HG03565 (cell line): ENCODE results near the gene UBC.

ENCODE experiments used
- ATAC-seq: cut with Tn5 transposase; IDR thresholded peaks from one replicate; pipeline ENCODE4 v1.9.1; 2021; ENCODE audit warnings: mild to moderate bottlenecking, moderate library complexity; ENCODE audit not compliant: unreplicated experiment

Gene UBC

DNA sequence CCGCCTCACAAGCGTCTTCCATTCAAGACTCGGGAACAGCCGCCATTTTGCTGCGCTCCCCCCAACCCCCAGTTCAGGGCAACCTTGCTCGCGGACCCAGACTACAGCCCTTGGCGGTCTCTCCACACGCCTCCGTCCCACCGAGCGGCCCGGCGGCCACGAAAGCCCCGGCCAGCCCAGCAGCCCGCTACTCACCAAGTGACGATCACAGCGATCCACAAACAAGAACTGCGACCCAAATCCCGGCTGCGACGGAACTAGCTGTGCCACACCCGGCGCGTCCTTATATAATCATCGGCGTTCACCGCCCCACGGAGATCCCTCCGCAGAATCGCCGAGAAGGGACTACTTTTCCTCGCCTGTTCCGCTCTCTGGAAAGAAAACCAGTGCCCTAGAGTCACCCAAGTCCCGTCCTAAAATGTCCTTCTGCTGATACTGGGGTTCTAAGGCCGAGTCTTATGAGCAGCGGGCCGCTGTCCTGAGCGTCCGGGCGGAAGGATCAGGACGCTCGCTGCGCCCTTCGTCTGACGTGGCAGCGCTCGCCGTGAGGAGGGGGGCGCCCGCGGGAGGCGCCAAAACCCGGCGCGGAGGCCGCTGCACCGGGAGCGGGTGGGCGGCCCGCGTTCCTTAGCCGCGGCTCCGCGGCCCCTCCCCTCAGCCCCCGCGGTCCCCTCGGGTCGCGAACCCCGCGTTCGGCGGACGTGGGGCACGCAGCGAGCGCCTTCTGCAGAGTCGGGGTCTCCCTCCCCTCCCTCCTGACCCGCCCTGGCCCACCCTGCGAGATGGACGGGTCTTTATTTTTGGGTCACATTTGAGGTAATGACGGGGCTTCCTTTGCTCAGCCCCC lies at the start of gene UBC:
TSS of gene UBC (minus strand) at position 259 of the 847 bp plus-strand sequence. CDS start 879 bp downstream, outside the sequence.
- peak; percentile 25 for ATAC-seq

DNA sequence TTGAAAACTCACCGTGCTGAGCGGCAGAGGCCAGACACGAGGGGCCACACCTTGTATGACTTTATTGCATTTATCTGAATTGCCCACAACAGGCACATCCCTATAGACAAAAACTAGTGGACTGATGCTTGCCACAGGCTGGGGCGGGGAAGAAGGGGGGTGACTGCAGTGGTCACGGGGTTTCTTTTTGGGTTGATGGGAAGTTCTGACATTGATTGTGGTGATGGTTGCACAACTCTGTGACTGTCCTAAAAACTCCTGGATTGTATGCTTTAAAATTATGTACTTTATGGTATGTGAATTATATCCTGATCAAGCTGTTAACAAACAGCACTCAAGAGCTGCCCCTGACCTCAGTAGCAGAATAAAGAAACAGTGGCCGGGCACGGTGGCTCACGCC lies 48.8 kb upstream of the UBC start:
- ATAC-seq, result no peak

DNA sequence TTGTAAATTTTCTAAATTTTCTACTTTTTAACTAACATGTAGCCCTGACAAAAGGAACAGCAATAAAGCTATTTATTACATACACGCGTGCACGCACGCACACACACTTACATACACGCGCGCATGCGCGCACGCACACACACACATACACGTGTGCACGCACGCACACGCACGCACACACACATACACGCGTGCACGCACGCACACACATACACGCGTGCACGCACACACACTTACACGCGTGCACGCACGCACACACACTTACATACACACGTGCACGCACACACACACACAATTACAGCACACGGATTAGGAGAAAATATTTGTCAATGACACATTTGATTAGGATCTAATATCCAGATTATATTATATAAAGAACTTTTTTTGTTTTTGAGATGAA lies 46.6 kb upstream of the UBC start:
- no peak for ATAC-seq

DNA sequence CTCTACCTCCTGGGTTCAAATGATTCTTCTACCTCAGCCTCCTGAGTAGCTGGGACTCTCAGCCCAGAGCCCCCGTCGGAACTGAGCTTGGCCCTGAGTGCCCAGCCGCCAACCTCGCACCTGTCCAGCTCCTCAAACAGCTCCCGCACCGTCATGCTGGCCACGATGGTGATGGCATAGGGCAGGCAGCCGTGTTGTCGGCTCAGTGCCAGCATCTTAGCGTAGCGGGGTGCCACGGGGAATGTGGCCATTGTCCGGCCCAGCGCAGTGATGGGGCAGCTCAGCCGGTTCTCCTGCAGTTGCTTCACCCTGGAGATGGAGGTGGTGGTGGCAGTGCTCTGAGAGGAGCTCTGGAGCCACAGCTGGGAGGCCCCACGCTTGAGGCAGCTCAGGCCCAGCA lies 42.1 kb upstream of the UBC start:
- no peak for ATAC-seq

DNA sequence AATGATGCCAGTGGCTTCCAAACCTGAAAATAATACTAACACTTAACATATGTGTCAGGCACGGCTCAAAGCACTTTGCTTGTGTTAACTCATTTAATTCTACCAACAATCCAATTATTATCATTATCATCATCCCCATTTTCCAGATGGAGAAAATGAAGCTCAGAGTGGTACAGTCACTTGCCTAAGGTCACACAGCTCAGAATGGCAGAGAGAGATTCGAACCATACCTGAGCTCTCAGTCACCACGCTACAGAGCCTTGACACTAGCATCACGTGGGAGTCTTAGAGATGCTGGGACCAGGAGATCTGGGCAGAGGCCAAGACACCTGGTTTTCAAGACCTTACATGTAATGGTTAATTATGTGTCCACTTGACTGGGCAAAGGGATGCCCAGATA lies 40.3 kb upstream of the UBC start:
- no peak for ATAC-seq

DNA sequence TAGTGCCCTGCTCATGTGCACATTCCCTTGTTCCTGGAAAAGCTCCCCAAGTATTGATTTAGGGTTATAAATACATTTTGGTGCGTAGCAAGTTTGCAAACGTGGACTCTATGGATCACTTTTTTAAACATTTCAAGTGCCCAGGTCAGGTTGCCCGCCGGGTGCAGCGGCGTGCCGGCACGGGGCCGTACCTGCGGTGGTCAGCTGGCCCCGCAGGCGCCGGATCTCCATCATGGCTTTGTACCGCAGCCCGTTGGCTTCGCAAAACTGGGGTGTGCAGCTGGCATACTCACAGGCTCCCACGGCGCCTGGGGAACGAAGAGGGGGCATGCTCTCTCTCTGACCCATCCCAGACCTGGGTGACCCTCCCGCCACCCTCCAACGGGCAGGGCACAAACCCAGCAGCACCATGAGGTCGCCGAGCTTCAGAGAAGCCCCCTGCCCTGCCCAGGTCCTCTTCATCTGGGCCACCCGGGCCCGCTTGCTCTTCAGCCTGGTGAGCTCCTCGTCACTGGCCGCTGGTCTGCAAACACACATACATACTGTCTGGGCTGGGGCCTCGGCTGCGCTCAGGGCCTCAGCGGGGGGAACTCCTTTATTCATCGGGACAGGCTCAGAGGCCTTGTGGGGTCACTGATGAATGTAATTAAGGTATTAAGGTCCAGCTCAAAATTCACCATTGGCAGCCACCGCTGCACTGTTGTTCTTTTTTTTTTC lies 39.4 kb upstream of the UBC start:
- ATAC-seq, result no peak

DNA sequence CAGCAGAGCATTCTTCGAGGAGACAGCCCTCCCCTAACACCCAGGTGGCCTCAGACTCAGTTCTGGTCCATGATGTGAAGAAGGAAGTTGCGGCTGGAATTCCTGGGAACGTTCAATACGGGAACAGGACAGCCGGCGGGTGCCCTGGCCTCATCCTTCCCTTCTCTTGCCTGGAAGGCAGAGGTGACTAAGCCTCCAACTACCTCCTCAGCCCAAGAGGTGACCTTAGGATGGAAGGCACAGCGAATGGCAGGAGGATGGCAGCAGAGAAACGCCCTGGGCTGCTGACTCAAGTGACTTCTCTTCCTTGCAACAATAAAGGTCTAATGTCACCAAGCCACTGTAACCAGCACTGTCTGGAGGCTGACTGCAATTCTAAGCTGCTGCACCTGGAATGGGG lies 38.4 kb upstream of the UBC start:
- no peak for ATAC-seq

DNA sequence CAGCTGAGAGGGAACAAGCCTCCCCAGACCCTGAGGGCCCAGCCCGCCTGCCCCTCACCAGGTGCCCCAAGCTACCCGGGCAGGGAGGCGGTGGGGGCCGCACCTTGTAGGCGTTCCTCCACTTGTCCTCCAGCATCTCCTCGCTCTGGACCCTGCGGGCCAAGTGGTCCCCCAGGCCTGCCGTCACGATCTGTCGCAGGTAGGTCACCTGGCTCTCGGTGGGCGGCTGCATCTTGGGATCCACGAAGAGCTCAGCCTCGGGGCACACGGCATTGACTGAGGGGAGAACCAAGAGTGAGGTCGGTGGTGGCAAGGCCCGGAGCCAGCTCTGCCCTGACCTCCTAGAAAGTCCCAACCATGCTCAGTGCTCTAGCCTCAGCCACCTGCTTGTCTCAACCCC lies 37.8 kb upstream of the UBC start:
- ATAC-seq, result no peak

DNA sequence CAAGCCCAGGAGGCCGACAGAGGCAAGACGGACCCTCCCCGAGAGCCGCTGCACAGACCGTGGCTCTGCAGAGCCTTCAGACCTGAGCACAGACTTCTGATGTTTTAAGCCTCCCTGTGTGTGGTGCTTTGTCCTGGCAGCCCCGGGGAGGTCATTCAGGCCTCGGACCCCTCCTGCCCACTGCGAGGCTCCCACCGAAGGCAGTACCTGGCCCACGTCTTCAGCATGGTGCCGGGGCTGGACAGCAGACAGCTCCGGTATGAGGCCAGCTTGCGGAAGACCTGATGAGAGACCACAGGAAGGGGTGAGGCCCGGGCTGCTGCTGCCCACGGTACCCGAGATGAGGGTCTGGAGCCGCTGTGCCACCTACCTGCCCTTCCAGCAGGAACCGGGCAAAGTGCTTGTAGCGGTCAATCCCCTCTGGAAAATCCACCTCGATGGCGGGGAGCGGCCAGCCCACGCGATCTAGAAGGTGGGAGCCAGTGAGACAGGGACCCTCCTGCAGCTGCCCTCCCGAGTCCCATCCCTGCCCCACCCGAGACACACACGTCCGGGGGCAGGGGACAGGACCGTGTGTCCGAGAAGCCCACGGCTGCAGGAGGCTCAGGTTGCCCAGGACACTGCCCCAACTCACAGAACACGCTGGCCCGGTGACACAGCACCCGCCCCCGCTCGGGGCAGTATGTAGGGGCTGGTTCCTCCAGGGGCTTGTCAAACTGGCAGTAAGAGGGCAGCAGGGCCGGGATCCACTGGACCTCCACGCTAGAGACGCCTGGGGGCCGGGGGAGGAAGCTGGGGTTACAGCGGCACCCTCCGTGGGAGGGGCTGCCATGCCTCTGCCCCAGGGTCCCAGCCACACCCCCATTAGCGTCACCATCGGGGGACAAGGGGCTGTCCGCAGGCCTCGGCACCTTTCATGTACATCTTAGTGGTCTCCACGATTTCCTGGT lies 35.6 kb upstream of the UBC start:
- ATAC-seq, result no peak

DNA sequence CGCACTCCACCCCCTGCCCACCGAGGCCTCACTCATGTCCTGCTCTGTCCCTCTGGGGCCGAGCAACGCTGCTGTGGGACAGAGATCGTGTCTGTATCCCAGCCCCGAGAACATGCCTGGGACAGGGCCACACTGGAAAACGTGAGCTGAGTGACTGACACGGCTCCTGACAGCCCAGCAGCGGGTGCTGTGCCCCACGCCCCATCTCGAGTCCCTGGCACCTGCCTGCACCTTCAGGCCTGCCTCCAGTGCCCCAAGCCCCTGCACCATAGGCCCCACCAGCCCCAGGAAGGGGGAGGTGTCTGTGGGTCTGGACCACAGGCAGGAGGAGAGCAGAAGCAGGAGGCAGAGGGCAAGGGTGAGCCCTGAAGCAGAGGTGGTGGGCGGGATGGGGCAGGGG lies 34.6 kb upstream of the UBC start:
- ATAC-seq, result no peak

DNA sequence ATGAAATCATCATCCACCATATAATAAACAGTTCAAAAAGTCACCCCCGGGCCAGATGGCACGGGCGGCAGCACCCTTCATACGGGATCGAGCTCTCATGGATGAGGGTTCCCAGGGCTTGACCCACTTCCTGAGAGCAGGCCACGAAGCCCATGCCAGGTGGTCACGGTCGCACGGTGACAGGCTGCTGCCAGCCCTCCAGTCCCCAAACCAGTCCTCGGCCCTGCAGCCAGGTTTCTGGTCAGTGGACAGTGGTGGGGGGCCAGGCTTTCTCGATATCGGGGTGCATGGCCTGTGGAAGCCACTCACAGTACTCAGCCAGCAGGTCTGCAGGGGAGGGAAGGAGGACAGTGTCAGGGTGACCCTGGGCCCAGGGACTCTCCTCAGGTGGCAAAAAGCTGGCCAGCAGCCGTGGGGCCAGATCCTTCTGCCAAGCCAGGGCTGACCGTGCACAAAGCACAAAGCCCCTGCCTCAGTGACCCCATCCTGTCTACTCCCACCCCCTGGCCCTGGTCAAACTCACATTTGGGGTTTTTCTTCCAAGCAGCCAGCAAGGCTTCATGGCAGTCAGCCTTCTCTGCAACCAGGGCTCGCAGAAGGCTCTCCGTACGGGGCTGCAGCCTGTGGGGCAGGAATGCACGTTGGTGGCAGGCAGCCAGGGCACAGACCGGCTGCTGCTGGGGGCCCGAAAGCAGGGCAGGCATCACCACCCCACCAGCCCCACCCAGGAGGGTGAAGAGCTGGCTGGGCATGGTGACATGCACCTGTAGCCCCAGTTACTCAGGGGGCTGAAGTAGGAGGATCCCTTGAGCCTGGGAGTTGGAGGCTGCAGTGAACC lies 33.3 kb upstream of the UBC start:
- no peak for ATAC-seq

DNA sequence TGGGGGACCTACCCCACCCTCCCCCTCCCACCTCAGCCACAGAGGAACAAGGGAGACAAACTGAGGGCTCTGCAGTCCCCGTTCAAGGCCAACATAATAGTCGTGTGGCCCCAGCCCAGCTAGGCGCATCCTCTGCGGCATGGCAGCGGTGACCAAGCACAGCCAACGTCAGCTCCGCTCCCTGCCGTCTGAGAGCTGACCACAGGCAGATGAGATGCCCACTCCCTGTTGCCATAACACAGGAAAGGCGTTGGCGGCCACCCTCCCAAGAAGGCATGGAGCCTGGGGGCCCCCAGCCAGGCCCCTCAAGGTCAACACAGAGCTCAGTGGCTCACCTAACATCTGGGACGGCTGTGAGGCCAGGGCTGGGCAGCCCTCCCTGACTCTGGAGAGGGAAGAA lies 32.6 kb upstream of the UBC start:
- ATAC-seq, result no peak

DNA sequence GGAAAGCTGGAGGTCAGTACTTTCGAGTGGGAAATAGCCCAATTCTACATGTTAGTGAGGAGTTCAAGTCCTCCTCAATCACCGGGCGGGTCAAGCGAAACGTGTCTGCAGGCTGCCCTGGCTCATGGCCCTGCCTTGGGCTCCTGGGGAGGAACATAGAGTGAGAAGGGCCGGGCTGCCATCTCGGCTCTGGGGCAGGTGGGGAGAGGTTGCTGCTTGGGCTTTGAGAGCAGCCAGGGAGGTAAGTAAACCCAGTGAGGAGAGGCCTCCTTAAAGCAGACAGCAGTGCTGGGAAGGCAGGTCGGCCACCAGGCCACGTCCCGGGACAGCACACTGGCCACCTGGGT lies 32.0 kb upstream of the UBC start:
- ATAC-seq, result no peak

DNA sequence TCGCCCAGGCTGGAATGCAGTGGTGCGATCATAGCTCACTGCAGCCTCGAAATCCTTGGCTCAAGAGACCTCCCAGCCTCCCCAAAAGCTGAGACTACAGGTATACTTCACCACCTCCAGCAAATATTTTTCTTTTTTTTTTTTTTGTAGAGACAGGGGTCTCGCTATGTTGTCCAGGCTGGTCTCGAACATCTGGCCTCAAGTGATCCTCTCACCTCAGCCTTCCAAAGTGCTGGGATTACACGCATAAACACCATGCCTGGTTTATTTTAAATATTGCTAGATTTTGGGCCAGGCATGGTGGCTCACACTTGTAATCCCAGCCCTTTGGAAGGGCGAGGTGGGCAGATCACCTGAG lies 26.7 kb upstream of the UBC start:
- ATAC-seq, result no peak

DNA sequence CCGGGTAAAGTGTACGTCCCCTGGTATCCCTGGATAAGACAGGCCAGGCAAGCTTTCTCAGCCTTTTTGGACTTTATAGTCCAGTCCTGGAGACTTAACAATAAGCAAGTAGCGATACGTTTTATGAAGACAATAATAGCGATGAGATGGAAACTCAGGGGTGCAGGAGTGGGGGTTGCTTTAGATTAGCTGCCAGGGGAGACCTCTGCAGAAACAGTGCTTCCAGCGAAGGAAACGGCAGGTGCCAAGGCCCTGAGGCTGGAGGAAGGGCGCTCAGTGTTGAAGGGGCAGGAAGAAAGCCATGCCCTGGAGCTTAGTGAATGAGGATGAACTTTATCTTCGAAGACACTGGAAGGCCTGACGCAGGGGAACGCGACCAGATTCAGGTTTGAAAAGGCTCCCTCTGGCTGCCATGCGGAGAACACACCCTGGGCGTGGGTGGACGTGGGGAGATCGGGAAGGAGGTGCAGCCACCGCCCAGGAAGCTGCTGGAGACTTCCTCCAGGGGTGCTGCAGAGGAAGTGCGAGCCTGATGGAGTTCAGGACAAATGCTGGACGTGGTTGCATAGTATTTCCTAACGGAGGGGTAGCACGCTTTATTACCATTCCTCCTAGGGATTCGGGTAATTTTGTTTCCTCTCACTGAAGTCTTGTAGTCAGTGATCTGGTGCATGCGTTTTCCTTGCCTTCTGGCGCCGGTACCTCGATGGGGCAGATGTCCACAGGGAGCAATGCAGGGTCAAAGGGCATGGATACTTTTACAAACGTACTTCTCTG lies 26.1 kb upstream of the UBC start:
- ATAC-seq, result peak; percentile 33

DNA sequence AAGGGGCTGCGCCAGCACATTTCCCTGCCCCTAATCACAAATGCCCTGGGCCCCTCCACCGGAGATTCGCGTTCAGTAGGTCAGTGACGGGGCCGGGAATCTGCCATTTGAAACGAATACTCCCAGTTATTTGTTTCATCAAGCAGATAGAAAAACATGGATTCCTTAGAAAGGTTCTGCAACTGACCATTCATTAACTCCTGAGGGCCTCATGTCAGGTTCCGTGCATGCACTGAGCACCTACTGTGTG lies 25.6 kb upstream of the UBC start:
- peak; percentile 2 for ATAC-seq

DNA sequence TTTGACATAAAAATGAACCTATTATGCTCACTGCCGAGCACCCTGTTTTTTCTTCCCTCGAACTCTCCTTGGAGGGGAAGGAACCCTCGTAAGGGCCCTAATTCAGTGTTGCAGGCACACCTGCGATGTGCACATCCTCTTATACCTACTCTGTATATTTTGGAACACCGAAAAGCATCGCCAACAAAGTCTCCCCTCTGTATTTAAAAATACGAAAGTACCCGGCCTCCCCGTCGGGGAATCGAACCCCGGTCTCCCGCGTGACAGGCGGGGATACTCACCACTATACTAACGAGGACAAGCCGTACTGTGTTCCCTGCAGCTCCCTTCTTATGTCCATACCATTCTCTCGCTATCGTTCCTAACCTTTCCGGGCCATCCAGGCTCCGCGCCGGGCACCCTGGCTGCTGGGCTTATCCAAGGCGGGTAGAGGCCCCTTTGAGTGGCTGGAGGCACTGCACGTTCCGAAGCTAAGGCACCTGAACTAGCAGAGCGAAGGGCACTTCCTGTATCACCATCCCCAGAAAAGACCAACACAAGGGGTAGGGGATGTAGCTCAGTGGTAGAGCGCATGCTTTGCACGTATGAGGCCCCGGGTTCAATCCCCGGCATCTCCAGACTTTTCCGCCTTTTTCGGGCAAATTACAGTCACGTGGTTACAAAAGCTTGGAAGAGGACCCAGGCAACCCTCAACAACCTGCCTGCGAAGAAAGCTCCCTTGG lies 25.1 kb upstream of the UBC start:
- peak; percentile 49 for ATAC-seq

DNA sequence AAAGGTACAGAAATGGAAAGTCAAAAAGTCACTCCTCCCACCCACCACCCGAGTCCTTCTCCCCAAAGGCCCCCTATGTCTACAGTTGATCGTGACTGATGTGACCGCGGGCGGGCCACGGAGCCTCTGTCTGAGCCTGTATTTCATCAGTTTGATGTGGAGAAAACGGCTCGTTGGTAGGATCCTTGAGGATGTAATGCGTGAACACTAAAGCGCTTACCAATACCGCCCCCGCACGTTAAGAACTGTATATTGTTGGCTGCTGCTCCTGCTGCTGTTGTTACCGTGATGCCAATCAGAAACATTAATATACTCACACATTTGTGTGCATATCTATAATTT lies 24.6 kb upstream of the UBC start:
- ATAC-seq, result peak; percentile 20

DNA sequence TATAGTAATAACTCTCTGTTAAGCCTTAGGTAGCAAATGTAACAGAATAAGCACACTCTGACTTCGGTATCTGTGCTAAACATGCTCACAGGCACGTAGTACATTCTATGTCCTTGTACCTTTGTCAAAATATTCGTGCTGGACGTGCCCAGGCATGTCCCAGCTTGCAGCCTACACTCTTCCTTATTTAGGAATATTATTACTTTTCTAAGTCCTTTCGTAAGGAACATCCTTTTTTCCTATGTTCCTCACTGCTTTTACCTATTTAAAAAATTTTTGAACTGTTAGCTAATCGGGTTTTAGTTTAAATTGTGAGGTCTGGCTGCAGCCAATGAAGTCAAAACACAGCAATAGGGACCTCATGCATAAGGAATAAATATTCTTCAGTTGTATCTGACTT lies 24.1 kb upstream of the UBC start:
- ATAC-seq, result peak; percentile 20

DNA sequence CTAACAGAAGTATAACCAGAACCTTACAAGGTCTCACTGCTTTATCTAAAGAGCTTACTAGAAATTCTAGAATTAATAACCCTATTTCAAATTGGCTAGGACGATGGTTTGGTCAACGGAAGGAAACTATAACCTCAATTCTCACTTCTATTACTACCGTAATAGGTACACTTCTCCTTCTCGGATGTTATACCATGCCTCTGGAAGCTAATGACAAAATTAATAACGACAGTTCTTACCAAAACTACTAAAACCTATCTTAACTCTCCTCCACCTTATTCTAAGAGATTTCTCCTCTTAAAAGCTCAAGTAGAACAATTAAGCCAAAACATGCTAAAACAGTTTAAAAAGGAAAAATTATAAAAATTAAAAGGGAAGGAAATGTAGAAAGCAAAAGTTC lies 23.7 kb upstream of the UBC start:
- no peak for ATAC-seq
